NCI-H128 (cell line): ENCODE results near the gene SLC6A8.
"Not testable (repeated sequence)": the region's sequence is repeated elsewhere in the genome, so short reads cannot be mapped to it uniquely, and the experiment has no call there.

Experiments
- DNase-seq: peaks from one replicate; lab custom pipeline; 2025; ENCODE audit not compliant: unreplicated experiment; lab: John Stamatoyannopoulos, UW

The SLC6A8 gene

DNA sequence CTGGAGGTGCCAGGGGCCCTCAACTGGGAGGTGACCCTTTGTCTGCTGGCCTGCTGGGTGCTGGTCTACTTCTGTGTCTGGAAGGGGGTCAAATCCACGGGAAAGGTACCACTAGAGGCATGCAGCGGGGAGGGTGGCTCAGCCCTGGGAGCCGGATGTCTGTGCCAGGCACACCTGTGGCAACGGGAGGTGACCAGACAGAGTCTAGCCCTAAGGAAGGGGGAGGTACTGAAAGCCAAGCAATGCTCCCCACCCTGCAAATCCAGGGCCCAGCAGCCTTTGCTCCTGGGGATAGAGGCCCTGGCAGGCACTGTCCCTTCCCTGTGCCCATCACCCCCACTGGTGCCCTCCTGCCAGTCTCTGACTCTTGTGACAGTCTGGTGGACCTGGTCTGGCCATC, 4.3 kb downstream of the SLC6A8 start:
- DNase-seq = no peak

DNA sequence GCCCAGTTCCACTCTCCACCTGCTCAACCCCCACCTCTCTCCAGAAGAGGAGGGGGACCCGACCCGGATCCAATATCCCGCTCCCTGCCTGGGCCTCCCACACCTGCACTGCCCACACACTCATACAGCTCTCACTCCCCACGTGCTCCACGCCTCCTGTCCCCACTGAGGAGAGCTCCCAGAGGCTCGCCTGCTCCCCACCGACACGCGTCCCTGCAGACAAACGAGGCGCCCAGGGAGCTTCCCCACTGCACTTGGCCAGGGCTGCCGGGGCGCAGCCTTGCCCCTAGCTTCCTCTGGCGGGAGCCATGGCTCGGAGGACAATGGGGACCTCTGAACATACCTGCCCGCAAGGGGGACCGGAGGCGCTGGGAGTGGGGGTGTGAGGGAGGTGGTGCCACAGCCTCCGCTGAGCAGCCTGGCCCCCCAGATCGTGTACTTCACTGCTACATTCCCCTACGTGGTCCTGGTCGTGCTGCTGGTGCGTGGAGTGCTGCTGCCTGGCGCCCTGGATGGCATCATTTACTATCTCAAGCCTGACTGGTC, 5.0 kb downstream of the SLC6A8 start:
- DNase-seq = no peak

- DNase-seq = no peak
Measured at GRCh38 chrX:153693216-153694086, 5.7 kb downstream of the SLC6A8 start.

DNA sequence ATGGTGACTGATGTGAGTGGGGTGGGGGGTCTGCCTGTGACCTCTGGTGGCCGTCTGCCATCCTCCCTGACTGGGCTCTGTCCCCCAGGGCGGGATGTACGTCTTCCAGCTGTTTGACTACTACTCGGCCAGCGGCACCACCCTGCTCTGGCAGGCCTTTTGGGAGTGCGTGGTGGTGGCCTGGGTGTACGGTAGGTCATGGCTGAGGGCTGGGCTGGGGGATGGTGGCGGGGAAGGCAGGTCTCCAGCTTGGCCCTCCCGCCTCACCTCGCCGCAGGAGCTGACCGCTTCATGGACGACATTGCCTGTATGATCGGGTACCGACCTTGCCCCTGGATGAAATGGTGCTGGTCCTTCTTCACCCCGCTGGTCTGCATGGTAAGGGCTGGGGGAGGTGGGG, 6.5 kb downstream of the SLC6A8 start:
- not testable (repeated sequence) for DNase-seq

- DNase-seq = no peak
Measured at GRCh38 chrX:153694687-153695270, 7.1 kb downstream of the SLC6A8 start.

- no peak for DNase-seq
Measured at GRCh38 chrX:153696100-153696499, 8.4 kb downstream of the SLC6A8 start.

- not testable (repeated sequence) for DNase-seq
Measured at GRCh38 chrX:153696538-153696937, 8.8 kb downstream of the SLC6A8 start.

DNA sequence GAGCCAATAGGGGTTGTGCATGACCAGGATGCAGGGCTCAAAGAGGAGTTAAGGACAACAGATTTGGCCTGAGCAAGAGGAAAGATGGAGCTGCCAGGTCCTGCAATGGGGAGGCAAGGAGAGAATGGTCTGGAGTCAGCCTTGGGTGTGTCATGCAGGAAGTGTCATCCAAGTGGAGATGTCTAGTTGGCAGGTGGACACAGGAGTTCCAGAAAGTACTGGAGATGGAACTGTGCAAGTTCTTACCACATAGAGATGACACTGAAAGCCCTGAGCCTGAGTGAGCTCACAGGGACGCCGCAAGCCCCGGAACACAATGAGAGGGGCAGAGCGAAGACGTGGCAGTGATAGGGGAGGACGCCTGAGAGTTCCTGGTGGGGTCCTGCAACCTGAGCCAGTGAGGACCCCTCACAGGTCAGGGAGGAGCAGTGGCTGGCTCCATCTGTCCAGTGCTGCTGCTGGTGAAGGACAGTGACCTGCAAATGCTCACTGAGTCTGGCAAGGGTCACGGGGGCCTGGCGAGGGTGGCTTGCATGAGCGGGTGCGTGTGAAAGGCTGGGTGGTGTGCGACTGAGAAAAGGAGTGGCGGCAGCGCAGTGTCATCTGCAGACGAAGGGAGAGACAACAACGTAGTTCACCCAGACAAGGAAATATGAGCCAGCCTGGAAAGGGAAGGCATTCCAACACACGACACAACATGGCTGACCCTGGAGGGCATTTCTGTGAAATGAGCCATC, 9.4 kb downstream of the SLC6A8 start:
- not testable (repeated sequence) for DNase-seq

- DNase-seq = no peak
Measured at GRCh38 chrX:153697924-153698865, 10.5 kb downstream of the SLC6A8 start.

GRCh38 chrX:153699210-153699783, 11.6 kb downstream of the SLC6A8 start:
- not testable (repeated sequence) for DNase-seq

GRCh38 chrX:153699784-153700371, 12.2 kb downstream of the SLC6A8 start:
- not testable (repeated sequence) for DNase-seq

GRCh38 chrX:153700376-153700945, 12.7 kb downstream of the SLC6A8 start:
- DNase-seq = no peak

DNA sequence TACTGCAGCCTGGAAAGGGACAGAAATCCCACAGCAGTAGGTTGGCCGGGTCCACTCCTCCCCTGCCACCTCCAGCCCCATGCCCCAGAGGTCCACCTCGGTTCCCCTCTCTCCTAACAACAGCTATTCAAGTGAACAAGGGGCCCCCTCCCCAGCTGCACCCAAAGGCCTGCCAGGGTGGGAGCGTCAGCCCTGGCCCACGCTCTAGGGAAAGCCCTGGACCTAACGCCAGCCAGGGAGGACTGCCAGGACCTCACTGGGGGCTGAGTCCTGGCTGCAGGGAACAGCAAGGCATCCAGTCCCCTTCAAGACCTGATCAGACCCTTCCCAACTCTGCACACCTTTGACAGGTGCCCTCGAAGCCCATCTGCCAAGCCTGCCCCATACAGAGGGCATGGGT, 13.2 kb downstream of the SLC6A8 start:
- DNase-seq = no peak

DNA sequence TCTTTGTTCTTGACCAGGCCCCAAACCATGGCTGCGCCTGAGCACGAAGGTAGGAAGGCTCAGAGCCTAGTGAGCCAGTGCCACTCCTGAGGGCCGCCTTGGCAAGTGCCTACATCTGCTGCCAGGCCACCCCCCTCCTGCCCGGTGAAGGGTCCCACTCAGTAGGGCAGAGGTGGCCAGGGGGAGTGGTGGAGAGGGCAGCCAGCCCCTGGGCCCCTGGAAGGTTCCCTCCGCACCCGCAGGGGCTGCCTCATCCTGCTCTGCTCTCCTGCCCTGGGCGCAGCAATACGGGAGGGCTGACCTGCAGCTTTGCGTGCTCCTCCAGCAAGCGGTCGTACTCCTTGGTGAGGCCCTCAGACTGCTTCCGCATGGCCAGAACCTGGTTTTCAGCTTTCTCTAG, 14.0 kb downstream of the SLC6A8 start:
- no peak for DNase-seq

DNA sequence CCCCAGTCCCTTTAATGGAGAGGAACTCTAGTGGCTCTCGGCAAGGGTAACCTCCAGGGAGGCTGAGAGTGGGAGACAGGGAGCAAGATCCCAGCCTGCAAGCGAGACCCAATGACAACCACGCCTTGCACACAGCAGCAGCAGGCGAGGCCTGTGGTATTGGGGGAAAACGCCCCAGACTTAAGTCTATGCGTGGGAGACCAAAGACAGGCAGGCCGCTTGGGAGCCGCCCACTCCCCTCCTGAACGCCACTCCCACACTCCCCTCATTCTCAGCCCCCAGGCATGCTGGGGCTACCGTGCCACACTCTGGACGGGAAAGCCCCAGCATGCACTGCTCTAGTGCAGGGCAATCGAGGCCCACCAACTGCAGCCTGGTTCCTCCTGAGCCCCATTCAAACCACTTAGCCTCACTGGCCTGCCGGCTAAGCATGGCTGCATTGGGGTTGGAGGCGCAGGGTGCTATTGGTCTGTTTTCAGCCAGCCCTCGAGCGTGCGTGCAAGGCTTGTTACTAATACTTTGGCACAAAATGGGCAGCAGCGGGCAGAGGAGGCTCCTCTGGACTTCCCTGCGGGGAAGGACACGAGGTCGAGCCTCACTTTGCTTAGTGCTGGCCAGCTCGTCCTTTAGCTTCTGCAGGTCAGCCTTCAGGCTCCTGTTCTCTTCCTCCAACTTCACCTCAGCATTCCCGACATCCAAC, 14.8 kb downstream of the SLC6A8 start:
- DNase-seq = no peak

- no peak for DNase-seq
Measured at GRCh38 chrX:153703036-153703370, 15.3 kb downstream of the SLC6A8 start.

- DNase-seq = no peak
Measured at GRCh38 chrX:153704021-153704526, 16.3 kb downstream of the SLC6A8 start.

GRCh38 chrX:153704631-153705402, 17.1 kb downstream of the SLC6A8 start:
- not testable (repeated sequence) for DNase-seq
